Liver (tissue), 9 donors: Measurements from ENCODE around the gene FRMD4A. TPM values are rescaled to one million over a fixed set of nuclear protein-coding genes. Genes with fewer than 3 reads are reported as not detected.

Source experiments
- DNase-seq: peaks from one replicate; pipeline ENCODE4 v3.0.0-alpha.2; 2017; ENCODE audit warnings: low spot score
- H3K27ac ChIP-seq, 2 donors: one replicate each; pipeline ENCODE4 v1.7.0; 2013; ENCODE audit warnings: inconsistent platforms in 2 of 2, low read length in 2 of 2, control low read depth in 1 of 2, low read depth in 1 of 2, mild to moderate bottlenecking in 1 of 2
- H3K27me3 ChIP-seq, 4 donors: one replicate each; pipeline versions ENCODE4 v1.6.1 to v1.7.0; 2013; ENCODE audit warnings: low read length in 3 of 4, inconsistent platforms in 1 of 4, mild to moderate bottlenecking in 1 of 4, moderate library complexity in 1 of 4; ENCODE audit not compliant: control insufficient read depth in 4 of 4, insufficient read depth in 4 of 4
- H3K36me3 ChIP-seq, 4 donors: one replicate each; pipeline versions ENCODE4 v1.6.1 to v1.7.0; 2013; ENCODE audit warnings: low read length in 3 of 4, mild to moderate bottlenecking in 3 of 4, low read depth in 1 of 4, moderate library complexity in 1 of 4; ENCODE audit not compliant: control insufficient read depth in 4 of 4, insufficient read depth in 3 of 4
- H3K4me1 ChIP-seq, 4 donors: one replicate each; pipeline versions ENCODE4 v1.6.1 to v1.7.0; 2013; ENCODE audit warnings: low read length in 3 of 4, mild to moderate bottlenecking in 3 of 4, moderate library complexity in 1 of 4; ENCODE audit not compliant: control insufficient read depth in 4 of 4, insufficient read depth in 4 of 4
- H3K4me3 ChIP-seq, 3 donors: one replicate each; pipeline versions ENCODE4 v1.6.1 to v1.7.0; 2013; ENCODE audit warnings: low read length in 3 of 3, control low read depth in 1 of 3, low read depth in 1 of 3, mild to moderate bottlenecking in 1 of 3
- H3K9ac ChIP-seq, 2 donors: one replicate each; pipeline ENCODE4 v1.7.0; 2013; ENCODE audit warnings: low read length in 2 of 2, mild to moderate bottlenecking in 2 of 2, moderate library complexity in 2 of 2, control low read depth in 1 of 2, low read depth in 1 of 2
- H3K9me3 ChIP-seq, 4 donors: one replicate each; pipeline versions ENCODE4 v1.6.1 to v1.7.0; 2013; ENCODE audit warnings: low read length in 3 of 4; ENCODE audit not compliant: control insufficient read depth in 4 of 4
- ATF3 ChIP-seq: IDR thresholded peaks from 2 replicates; pipeline ENCODE4 v1.6.1; 2016; ENCODE audit warnings: antibody characterized with exemption
- CTCF ChIP-seq: fragments of 150-350 bp; IDR thresholded peaks from 2 replicates; pipeline ENCODE4 v1.5.1; 2017; ENCODE audit warnings: improper control_type of control experiment, low read depth, low read length; ENCODE audit not compliant: missing input control
- EGR1 ChIP-seq, 2 donors: IDR thresholded peaks; 2 replicates each; pipeline ENCODE4 v1.6.1; 2016 to 2018; ENCODE audit warnings: antibody characterized with exemption in 2 of 2, low read depth in 2 of 2
- FOXA1 ChIP-seq: IDR thresholded peaks from 2 replicates; pipeline ENCODE4 v1.6.1; 2016; ENCODE audit warnings: antibody characterized with exemption
- FOXA2 ChIP-seq: IDR thresholded peaks from 2 replicates; pipeline ENCODE4 v1.6.1; 2016; ENCODE audit warnings: antibody characterized with exemption
- GABPA ChIP-seq, 2 donors: IDR thresholded peaks in 1 of 2; conservative IDR thresholded peaks in 1 of 2; 2 replicates each; pipeline ENCODE4 v1.6.1; 2016; ENCODE audit warnings: antibody characterized with exemption in 2 of 2, mild to moderate bottlenecking in 1 of 2, moderate library complexity in 1 of 2
- HNF4A ChIP-seq, 2 donors: conservative IDR thresholded peaks; 2 replicates each; pipeline ENCODE4 v1.6.1; 2016; ENCODE audit warnings: antibody characterized with exemption in 2 of 2, mild to moderate bottlenecking in 2 of 2
- HNF4G ChIP-seq: IDR thresholded peaks from 2 replicates; pipeline ENCODE4 v1.6.1; 2016; ENCODE audit warnings: antibody characterized with exemption
- MAX ChIP-seq: IDR thresholded peaks from 2 replicates; pipeline ENCODE4 v1.6.1; 2016; ENCODE audit warnings: antibody characterized with exemption
- NR2F2 ChIP-seq: IDR thresholded peaks from 2 replicates; pipeline ENCODE4 v1.6.1; 2016; ENCODE audit warnings: antibody characterized with exemption
- RAD21 ChIP-seq, 2 donors: IDR thresholded peaks; 2 replicates each; pipeline ENCODE4 v1.6.1; 2016; ENCODE audit warnings: antibody characterized with exemption in 2 of 2, mild to moderate bottlenecking in 2 of 2
- REST ChIP-seq: IDR thresholded peaks from 2 replicates; pipeline ENCODE4 v1.6.1; 2016; ENCODE audit warnings: antibody characterized with exemption, mild to moderate bottlenecking
- SP1 ChIP-seq: IDR thresholded peaks from 2 replicates; pipeline ENCODE4 v1.6.1; 2018; ENCODE audit warnings: antibody characterized with exemption, mild to moderate bottlenecking
- YY1 ChIP-seq: IDR thresholded peaks from 2 replicates; pipeline ENCODE4 v1.6.1; 2016; ENCODE audit warnings: antibody characterized with exemption, mild to moderate bottlenecking
- ZBTB33 ChIP-seq: IDR thresholded peaks from 2 replicates; pipeline ENCODE4 v1.6.1; 2016; ENCODE audit warnings: antibody characterized with exemption
- WGBS: extraction: QIAGEN DNeasy Blood & Tissue Kit; methylation state at CpG from one replicate; pipeline ENCODE4 v1.1.7; 2013; 5-methylcytosine and 5-hydroxymethylcytosine counted together
- polyA plus RNA-seq, 2 donors: library from polyadenylated mRNA; stranded (reverse) in 1 of 2; unstranded in 1 of 2; fragments of 200-250 nt in 1 of 2; fragments of >200 nt in 1 of 2; fragmentation: Nextera tagmentation in 1 of 2; extraction: Ambion mirVana in 1 of 2; gene quantifications; one replicate each; pipeline versions ENCODE4 v1.2.1 to v1.2.3, GENCODE V29; 2013 to 2015
- total RNA-seq, 2 donors: library from RNA; depleted of rRNA; stranded (reverse); fragments of >200 nt; gene quantifications; one replicate each; pipeline ENCODE4 v1.2.3, GENCODE V29; 2014
- donor health status: healthy.
- donor health status: healthy.
- donor health status: healthy.
- donor health status: healthy.
- donor health status: healthy.

FRMD4A gene
- total and polyA plus RNA-seq, 4 donors, result 8.2 to 34.3 (median 13.1) TPM

GRCh38 chr10:14259696-14260566, 70.8 kb downstream of the FRMD4A start (continued):
- TF ChIP-seq CTCF (no peak), EGR1 (IDR thresholded peaks at IDR 0.05; ENCODE audit: low read depth in 2 of 2) (no peak), FOXA1 (peak; percentile 98), HNF4G (peak; percentile 13), GABPA (IDR thresholded peaks at IDR 0.05 in 1 of 2, conservative IDR thresholded peaks at IDR 0.05 in 1 of 2) (no peak), NR2F2 (peak; percentile 87), HNF4A (conservative IDR thresholded peaks at IDR 0.05) (peak; percentile 76 to 86), ATF3 (no peak)

- Histone ChIP-seq H3K36me3 (no peaks in the 10 kb centered on the region), H3K9me3 (peaks cover 0 to 6% (median under 1%) of the 10 kb centered on the region in 4 donors), H3K4me1 (no peaks in the 10 kb centered on the region), H3K9ac (no peak overlapping the region), H3K4me3 (no peak overlapping the region), H3K27ac (no peak overlapping the region), H3K27me3 (peaks cover 0 to 6% (median 0%) of the 10 kb centered on the region in 4 donors)
- DNase-seq, result no peak
- WGBS, result 89% methylated on average over 2 of the region's 2 CpGs
- TF ChIP-seq HNF4G (no peak), MAX (no peak), CTCF (no peak), RAD21 (IDR thresholded peaks at IDR 0.05) (no peak)
These were observed 76.4 kb downstream of the FRMD4A start for GRCh38 chr10:14254368-14254767.

GRCh38 chr10:14253711-14254110, 77.0 kb downstream of the FRMD4A start:
- Histone ChIP-seq H3K9me3 (peaks cover 0 to 6% (median under 1%) of the 10 kb centered on the region in 4 donors), H3K9ac (no peak overlapping the region), H3K36me3 (no peaks in the 10 kb centered on the region), H3K27me3 (peaks cover 0 to 6% (median 0%) of the 10 kb centered on the region in 4 donors), H3K4me3 (no peak overlapping the region), H3K27ac (no peak overlapping the region), H3K4me1 (no peaks in the 10 kb centered on the region)
- WGBS, result 92% methylated on average over 5 of the region's 5 CpGs
- no peak for TF ChIP-seq MAX
- TF ChIP-seq ATF3, result no peak
- no peak for TF ChIP-seq ZBTB33
- no peak for TF ChIP-seq SP1
- no peak for TF ChIP-seq REST
- no peak for TF ChIP-seq YY1
- TF ChIP-seq FOXA1, result no peak
- no peak for TF ChIP-seq RAD21 (IDR thresholded peaks at IDR 0.05)
- no peak for TF ChIP-seq FOXA2
- TF ChIP-seq HNF4A (conservative IDR thresholded peaks at IDR 0.05), result no peak
- DNase-seq, result no peak
